K562 (cell line): Measurements from ENCODE around the gene LOC128125822.

Experiments
- ARID3A ChIP-seq: IDR thresholded peaks from 2 replicates; pipeline ENCODE4 v1.6.1; 2012; ENCODE audit warnings: low read depth, low read length, improper control_type of control experiment, borderline replicate concordance
- E2F6 ChIP-seq, 2 experiments: IDR thresholded peaks; 2 replicates each; pipeline ENCODE4 v1.6.1; 2011; ENCODE audit warnings: borderline replicate concordance in 1 of 2, control low read depth in 1 of 2, low read depth in 1 of 2, low read length in 1 of 2, mild to moderate bottlenecking in 1 of 2, mixed read lengths in 1 of 2, moderate library complexity in 1 of 2; ENCODE audit not compliant: insufficient read depth in 1 of 2, insufficient read length in 1 of 2, poor library complexity in 1 of 2, severe bottlenecking in 1 of 2; ENCODE audit errors: extremely low read depth in 1 of 2
- EZH2 ChIP-seq: IDR thresholded peaks from 2 replicates; pipeline ENCODE4 v1.6.1; 2012; ENCODE audit warnings: low read depth, mild to moderate bottlenecking, inconsistent platforms, low read length, borderline replicate concordance
- GTF2F1 ChIP-seq: IDR thresholded peaks from 2 replicates; pipeline ENCODE4 v1.6.1; 2011; ENCODE audit warnings: low read depth, low read length, improper control_type of control experiment
- KDM5B ChIP-seq: fragments of 200-600 bp; sonication (generic); IDR thresholded peaks from 2 replicates; pipeline ENCODE4 v1.6.1; 2012; ENCODE audit warnings: low read depth, mild to moderate bottlenecking, moderate library complexity, low read length, control low read depth, inconsistent platforms; ENCODE audit not compliant: insufficient replicate concordance
- LARP7 ChIP-seq: fragments of 450-650 bp; IDR thresholded peaks from 2 replicates; pipeline ENCODE4 v1.6.1; 2016
- MLLT1 ChIP-seq, 2 experiments: fragments of 450-650 bp; IDR thresholded peaks; 2 replicates each; pipeline ENCODE4 v1.6.1; 2016
- NFIX ChIP-seq: fragments of 250-450 bp; sonication (Bioruptor Pico); IDR thresholded peaks from 2 replicates; pipeline ENCODE4 v1.4.0; 2020; ENCODE audit warnings: low read depth, mild to moderate bottlenecking, moderate library complexity
- PCBP1 ChIP-seq: fragments of 200-400 bp; formaldehyde crosslinking; IDR thresholded peaks from 2 replicates; pipeline ENCODE4 v1.6.1; 2018; ENCODE audit warnings: mild to moderate bottlenecking, low read depth, low read length; ENCODE audit not compliant: poor library complexity, severe bottlenecking
- SAFB ChIP-seq: fragments of 200-400 bp; formaldehyde crosslinking; IDR thresholded peaks from 2 replicates; pipeline ENCODE4 v1.6.1; 2017; ENCODE audit warnings: low read depth, low read length, borderline replicate concordance
- SETDB1 ChIP-seq: IDR thresholded peaks from one replicate; pipeline ENCODE4 v1.6.1; 2012; ENCODE audit warnings: low read length, control low read depth, inconsistent platforms
- TAF1 ChIP-seq: IDR thresholded peaks from 2 replicates; pipeline ENCODE4 v1.6.1; 2011; ENCODE audit warnings: mild to moderate bottlenecking, low read length, moderate library complexity; ENCODE audit not compliant: insufficient read depth, control insufficient read depth, severe bottlenecking; ENCODE audit errors: extremely low read depth
- TCF7 ChIP-seq: sonication (generic); IDR thresholded peaks from 2 replicates; pipeline ENCODE4 v1.6.1; 2016; ENCODE audit warnings: antibody characterized with exemption, borderline replicate concordance
- ZBTB7A ChIP-seq: IDR thresholded peaks from 2 replicates; pipeline ENCODE4 v1.6.1; 2011; ENCODE audit warnings: low read depth, mild to moderate bottlenecking, low read length, moderate library complexity, borderline replicate concordance; ENCODE audit not compliant: control insufficient read depth
- TF ChIP-seq, protein P1 (sequence below): fragments of 450-650 bp; IDR thresholded peaks from 2 replicates; pipeline ENCODE4 v1.6.1; 2017; ENCODE audit warnings: antibody characterized with exemption, mild to moderate bottlenecking
- TF ChIP-seq, protein P2 (sequence below): fragments of 450-650 bp; IDR thresholded peaks from 2 replicates; pipeline ENCODE4 v1.6.1; 2018; ENCODE audit warnings: mild to moderate bottlenecking, low read depth; ENCODE audit not compliant: partially characterized antibody

Gene LOC128125822

GRCh38 chr6:63572044-63572746, at the start of gene LOC128125822, which contains the start of gene PTP4A1 (continued):
- TF ChIP-seq TCF7, result 0 out of 2 replicates have a peak, but pooled peaks have one; percentile 47
- peak; percentile 69; the same call in 1 of the 2 replicates for TF ChIP-seq GTF2F1
- TF ChIP-seq ARID3A, result no peak
- TF ChIP-seq, protein P1, sequence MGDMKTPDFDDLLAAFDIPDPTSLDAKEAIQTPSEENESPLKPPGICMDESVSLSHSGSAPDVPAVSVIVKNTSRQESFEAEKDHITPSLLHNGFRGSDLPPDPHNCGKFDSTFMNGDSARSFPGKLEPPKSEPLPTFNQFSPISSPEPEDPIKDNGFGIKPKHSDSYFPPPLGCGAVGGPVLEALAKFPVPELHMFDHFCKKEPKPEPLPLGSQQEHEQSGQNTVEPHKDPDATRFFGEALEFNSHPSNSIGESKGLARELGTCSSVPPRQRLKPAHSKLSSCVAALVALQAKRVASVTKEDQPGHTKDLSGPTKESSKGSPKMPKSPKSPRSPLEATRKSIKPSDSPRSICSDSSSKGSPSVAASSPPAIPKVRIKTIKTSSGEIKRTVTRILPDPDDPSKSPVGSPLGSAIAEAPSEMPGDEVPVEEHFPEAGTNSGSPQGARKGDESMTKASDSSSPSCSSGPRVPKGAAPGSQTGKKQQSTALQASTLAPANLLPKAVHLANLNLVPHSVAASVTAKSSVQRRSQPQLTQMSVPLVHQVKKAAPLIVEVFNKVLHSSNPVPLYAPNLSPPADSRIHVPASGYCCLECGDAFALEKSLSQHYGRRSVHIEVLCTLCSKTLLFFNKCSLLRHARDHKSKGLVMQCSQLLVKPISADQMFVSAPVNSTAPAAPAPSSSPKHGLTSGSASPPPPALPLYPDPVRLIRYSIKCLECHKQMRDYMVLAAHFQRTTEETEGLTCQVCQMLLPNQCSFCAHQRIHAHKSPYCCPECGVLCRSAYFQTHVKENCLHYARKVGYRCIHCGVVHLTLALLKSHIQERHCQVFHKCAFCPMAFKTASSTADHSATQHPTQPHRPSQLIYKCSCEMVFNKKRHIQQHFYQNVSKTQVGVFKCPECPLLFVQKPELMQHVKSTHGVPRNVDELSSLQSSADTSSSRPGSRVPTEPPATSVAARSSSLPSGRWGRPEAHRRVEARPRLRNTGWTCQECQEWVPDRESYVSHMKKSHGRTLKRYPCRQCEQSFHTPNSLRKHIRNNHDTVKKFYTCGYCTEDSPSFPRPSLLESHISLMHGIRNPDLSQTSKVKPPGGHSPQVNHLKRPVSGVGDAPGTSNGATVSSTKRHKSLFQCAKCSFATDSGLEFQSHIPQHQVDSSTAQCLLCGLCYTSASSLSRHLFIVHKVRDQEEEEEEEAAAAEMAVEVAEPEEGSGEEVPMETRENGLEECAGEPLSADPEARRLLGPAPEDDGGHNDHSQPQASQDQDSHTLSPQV, result peak; percentile 56; the same call in 1 of the 2 replicates
- peak; percentile 65 for TF ChIP-seq KDM5B
- TF ChIP-seq PCBP1, result peak; percentile 24
- TF ChIP-seq SAFB, result no peak
- peak; percentile 58; the same call in 1 of the 2 replicates for TF ChIP-seq ZBTB7A
- no peak for TF ChIP-seq MLLT1 (IDR thresholded peaks at IDR 0.05)
- no peak for TF ChIP-seq NFIX (CRISPR knock-in tag)
- peak; percentile 67 to 70 for TF ChIP-seq E2F6 (IDR thresholded peaks at IDR 0.05; ENCODE audit: borderline replicate concordance in 1 of 2, extremely low read depth in 1 of 2, insufficient read depth in 1 of 2, insufficient read length in 1 of 2, low read depth in 1 of 2, low read length in 1 of 2, poor library complexity in 1 of 2, severe bottlenecking in 1 of 2)
- TF ChIP-seq LARP7, result no peak
- TF ChIP-seq, protein P2, sequence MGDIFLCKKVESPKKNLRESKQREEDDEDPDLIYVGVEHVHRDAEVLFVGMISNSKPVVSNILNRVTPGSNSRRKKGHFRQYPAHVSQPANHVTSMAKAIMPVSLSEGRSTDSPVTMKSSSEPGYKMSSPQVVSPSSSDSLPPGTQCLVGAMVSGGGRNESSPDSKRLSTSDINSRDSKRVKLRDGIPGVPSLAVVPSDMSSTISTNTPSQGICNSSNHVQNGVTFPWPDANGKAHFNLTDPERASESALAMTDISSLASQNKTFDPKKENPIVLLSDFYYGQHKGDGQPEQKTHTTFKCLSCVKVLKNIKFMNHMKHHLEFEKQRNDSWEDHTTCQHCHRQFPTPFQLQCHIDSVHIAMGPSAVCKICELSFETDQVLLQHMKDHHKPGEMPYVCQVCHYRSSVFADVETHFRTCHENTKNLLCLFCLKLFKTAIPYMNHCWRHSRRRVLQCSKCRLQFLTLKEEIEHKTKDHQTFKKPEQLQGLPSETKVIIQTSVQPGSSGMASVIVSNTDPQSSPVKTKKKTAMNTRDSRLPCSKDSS, result no peak
- no peak for TF ChIP-seq SETDB1
- peak; percentile 93 for TF ChIP-seq TAF1
- no peak for TF ChIP-seq EZH2
